ENCODE data around the gene FPR3. TPM values are rescaled to one million over a fixed set of nuclear protein-coding genes. Genes with fewer than 3 reads are reported as not detected.

FPR3 gene
- total RNA-seq, 2 experiments from 2014 or later, result not detected

DNA sequence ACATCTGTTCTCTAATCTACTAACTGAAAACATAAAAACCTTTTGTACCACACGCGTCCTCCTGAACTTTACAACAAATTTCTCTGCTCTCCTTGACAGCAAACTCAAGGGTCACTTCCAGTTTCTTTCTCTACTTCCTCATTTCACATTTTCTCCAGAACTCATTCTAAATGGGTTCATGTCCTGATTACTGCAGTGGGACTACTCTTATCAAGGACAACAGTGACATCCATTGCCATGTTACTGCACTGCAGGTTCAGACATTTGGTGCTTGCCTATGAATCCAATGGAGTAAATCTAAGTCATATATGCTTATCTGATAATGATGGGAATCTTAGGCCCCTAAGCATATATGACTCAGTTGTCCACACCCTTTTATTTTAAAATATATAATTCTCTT is 35.3 kb downstream of the FPR3 start:
- H3K4me1 Mint-ChIP-seq, result no peaks in the 10 kb centered on the region
- H3K27ac Mint-ChIP-seq, result no peak overlapping the region
- ChIA-PET CTCF (interaction anchor here (0.8 kb wide), 1 partner anchor 169 kb away, joined by 3 read pairs; no protein-coding TSS in a partner anchor), POLR2A (no interaction called here)
- H3K9me3 Mint-ChIP-seq (ENCODE audit: low read depth), result peaks cover 44% of the 10 kb centered on the region
- no peak for DNase-seq
- no peak for ATAC-seq
- no peak overlapping the region for H3K4me3 Mint-ChIP-seq
- no peaks in the 10 kb centered on the region for H3K27me3 Mint-ChIP-seq
- no peaks in the 10 kb centered on the region for H3K36me3 Mint-ChIP-seq (ENCODE audit: low read depth)
- intact Hi-C loops (cut with DNase I, micrococcal nuclease), result no loop called here

DNA sequence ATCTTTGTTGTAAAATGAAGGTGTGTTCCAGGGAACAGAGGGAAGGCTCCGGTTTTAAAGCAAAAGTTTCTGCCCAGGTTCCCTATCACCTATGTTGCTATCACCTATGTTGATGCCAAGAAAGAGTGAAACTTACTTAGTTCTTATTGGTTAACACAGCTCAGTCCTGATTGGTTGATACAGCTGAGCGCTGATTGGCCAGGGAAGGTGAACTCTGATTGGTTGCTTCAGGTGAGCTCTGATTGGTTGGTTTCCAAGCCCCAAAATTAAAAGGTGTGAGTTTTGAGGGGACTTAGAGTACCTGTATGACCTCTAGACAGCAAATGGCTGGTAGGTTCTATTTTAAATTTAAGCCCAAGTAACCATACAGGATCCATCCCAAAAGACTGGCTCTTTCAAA is 42.2 kb downstream of the FPR3 start:
- ATAC-seq (no peak), DNase-seq (no peak)
- Mint-ChIP-seq H3K9me3 (ENCODE audit: low read depth) (peaks cover 31% of the 10 kb centered on the region), H3K4me3 (no peak overlapping the region), H3K4me1 (no peaks in the 10 kb centered on the region), H3K36me3 (ENCODE audit: low read depth) (no peaks in the 10 kb centered on the region), H3K27ac (no peak overlapping the region), H3K27me3 (no peaks in the 10 kb centered on the region)
- intact Hi-C loops (cut with DNase I, micrococcal nuclease), result no loop called here
- ChIA-PET CTCF (interaction anchor here (0.5 kb wide), 1 partner anchor 620 kb away, joined by 3 read pairs; no protein-coding TSS in a partner anchor), POLR2A (no interaction called here)

DNA sequence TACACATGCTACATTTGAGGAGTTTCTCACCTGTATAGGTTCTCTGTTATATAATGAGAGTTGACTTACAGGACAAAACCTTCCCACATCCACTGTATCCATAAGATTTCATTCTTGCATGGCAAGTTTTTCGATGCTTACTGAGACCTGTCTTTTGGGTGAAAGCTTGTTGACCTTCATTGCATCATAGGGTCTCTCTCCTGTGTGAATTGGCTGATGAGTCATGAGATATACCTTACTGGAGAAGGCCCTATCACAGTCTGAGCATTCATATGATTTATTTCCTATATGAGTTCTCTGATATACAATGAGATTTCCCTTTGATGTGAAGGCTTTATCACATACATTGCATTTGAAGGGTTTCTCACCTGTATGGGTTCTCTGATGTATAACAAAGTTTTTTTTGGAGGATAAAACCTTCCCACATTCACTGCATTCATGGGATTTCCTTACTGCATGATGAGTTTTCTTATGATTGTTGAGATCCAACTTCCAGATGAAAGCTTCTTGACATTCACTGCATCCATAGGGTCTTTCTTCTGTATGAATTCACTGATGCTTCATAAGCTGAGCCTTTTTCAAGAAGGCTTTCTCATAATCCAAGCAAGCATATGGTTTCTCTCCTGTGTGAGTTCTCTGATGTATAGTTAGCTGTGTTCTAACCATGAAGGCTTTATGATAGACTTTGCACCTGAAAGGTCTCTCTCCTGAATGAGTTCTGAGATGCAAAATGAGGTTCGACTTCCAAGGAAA is 67.1 kb downstream of the FPR3 start:
- Mint-ChIP-seq H3K27me3 (no peaks in the 10 kb centered on the region), H3K4me1 (no peaks in the 10 kb centered on the region), H3K36me3 (ENCODE audit: low read depth) (peaks cover 45% of the 10 kb centered on the region), H3K27ac (no peak overlapping the region), H3K4me3 (no peak overlapping the region), H3K9me3 (ENCODE audit: low read depth) (peaks cover 50% of the 10 kb centered on the region)
- ChIA-PET CTCF (interaction anchor here (0.6 kb wide), 1 partner anchor 786 kb away, joined by 3 read pairs; no protein-coding TSS in a partner anchor), POLR2A (no interaction called here)
- intact Hi-C loops (cut with DNase I, micrococcal nuclease), result no loop called here
- DNase-seq (no peak), ATAC-seq (no peak)

DNA sequence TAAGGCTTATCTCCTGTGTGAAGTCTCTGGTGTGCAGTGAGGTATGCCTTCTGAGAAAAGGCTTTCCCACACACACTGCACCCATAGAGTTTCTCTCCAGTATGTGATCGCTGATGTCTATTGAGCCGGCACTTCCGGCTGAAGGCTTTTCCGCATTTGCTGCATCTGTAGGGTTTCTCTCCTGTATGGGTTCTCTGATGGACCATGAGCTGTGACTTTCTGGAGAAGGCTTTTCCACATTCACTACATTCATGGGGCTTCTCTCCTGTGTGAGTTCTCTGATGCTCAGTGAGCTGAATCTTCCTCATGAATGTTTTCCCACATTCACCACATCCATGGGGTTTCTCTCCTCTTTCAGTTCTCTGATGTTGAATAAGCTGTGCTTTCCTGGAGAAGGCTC is 78.1 kb downstream of the FPR3 start:
- H3K27ac Mint-ChIP-seq, result no peak overlapping the region
- DNase-seq, result no peak
- no peak for ATAC-seq
- intact Hi-C loops (cut with DNase I, micrococcal nuclease), result no loop called here
- ChIA-PET CTCF (no interaction called here), POLR2A (no interaction called here)
- no peaks in the 10 kb centered on the region for H3K4me1 Mint-ChIP-seq
- no peak overlapping the region for H3K4me3 Mint-ChIP-seq
- H3K27me3 Mint-ChIP-seq, result no peaks in the 10 kb centered on the region
- peaks cover 83% of the 10 kb centered on the region for H3K9me3 Mint-ChIP-seq (ENCODE audit: low read depth)
- peaks cover 87% of the 10 kb centered on the region for H3K36me3 Mint-ChIP-seq (ENCODE audit: low read depth)

Other genes starting within 250 kb of the FPR3 start
- gene ZNF175, start 223.9 kb upstream of the FPR3 start, total RNA-seq, result 1 to 10 TPM; 5.9 to 9.6 TPM
- gene SIGLEC5, start 164.8 kb upstream of the FPR3 start, total RNA-seq, result not detected
- not detected for gene SIGLEC14, start 148.3 kb upstream of the FPR3 start, total RNA-seq
- 1 to 10 TPM; 8.3 to 9.1 TPM for gene SPACA6, start 101.8 kb upstream of the FPR3 start, total RNA-seq
- not detected for gene HAS1, start 71.2 kb upstream of the FPR3 start, total RNA-seq
- gene FPR1, start 43.3 kb upstream of the FPR3 start, total RNA-seq, result not detected
- gene FPR2, start 34.0 kb upstream of the FPR3 start, total RNA-seq, result not detected
- 1 to 10 TPM; 5.7 to 7.2 TPM for gene ZNF577, start 92.8 kb downstream of the FPR3 start, total RNA-seq
- 10 to 100 TPM in 1 of 2 experiments, 1 to 10 TPM in 1; 9.6 to 11.2 TPM for gene ZNF649, start 109.9 kb downstream of the FPR3 start, total RNA-seq
- 1 to 10 TPM; 4.2 to 6.3 TPM for gene ZNF613, start 132.3 kb downstream of the FPR3 start, total RNA-seq
- gene ZNF350, start 191.7 kb downstream of the FPR3 start, total RNA-seq, result 1 to 10 TPM; 7.1 to 7.9 TPM
- gene ZNF615, start 213.1 kb downstream of the FPR3 start, total RNA-seq, result 1 to 10 TPM; 8.7 to 9.0 TPM
- gene ZNF614, start 233.2 kb downstream of the FPR3 start, total RNA-seq, result 10 to 100 TPM in 1 of 2 experiments, 1 to 10 TPM in 1; 9.4 to 10.6 TPM